GM12878 (cell line): ENCODE data around the gene CNNM1. TPM values are rescaled to one million over a fixed set of nuclear protein-coding genes. Genes with fewer than 3 reads are reported as not detected.

Source experiments
- ATAC-seq: fragments of 200-7000 bp; cut with Tn5 transposase; 3 replicates; pipeline ENCODE4 v1.9.1; 2020; ENCODE audit warnings: mild to moderate bottlenecking, moderate library complexity
- BruUV-seq: library from RNA; stranded (reverse); fragments of 400-500 nt; replicated peaks from 2 replicates; lab custom pipeline; 2021; lab: Mats Ljungman, UMichigan
- CTCF ChIA-PET: fragments of 300-600 bp; sonication (Branson Sonifier 250); formaldehyde crosslinking; extraction: SDS; loops from one replicate; lab custom pipeline; 2021; ENCODE audit warnings: inconsistent platforms; lab: Yijun Ruan, JAX
- POLR2A ChIA-PET: fragments of 350-600 bp; formaldehyde crosslinking; extraction: SDS; loops from one replicate; lab custom pipeline; 2021; ENCODE audit warnings: inconsistent platforms; lab: Charles Lee
- RAD21 ChIA-PET: fragments of 300-600 bp; sonication (Branson Sonifier 250); formaldehyde crosslinking; loops from one replicate; lab custom pipeline; 2023; ENCODE audit warnings: antibody characterized with exemption; ENCODE audit not compliant: unreplicated experiment; lab: Charles Lee
- SMC1A ChIA-PET: fragments of 300-600 bp; sonication (Branson Sonifier 250); formaldehyde crosslinking; loops from one replicate; lab custom pipeline; 2023; ENCODE audit not compliant: unreplicated experiment, uncharacterized antibody; lab: Charles Lee
- DNase-seq: peaks from one replicate; pipeline ENCODE4 v3.0.0-alpha.2; 2011; ENCODE audit warnings: low read depth, low spot score
- FAIRE-seq: peaks from 3 replicates; lab custom pipeline; 2011; peaks lifted over from hg19 to GRCh38; lab: Jason Lieb, UNC
- H2AFZ ChIP-seq: 2 replicates; pipeline ENCODE4 v1.6.0; 2011; ENCODE audit warnings: low read depth, low read length, control low read depth; ENCODE audit not compliant: control insufficient read depth
- H3K27ac ChIP-seq: 2 replicates; pipeline ENCODE4 v1.5.1; 2011; ENCODE audit warnings: control low read depth; ENCODE audit not compliant: control insufficient read depth, insufficient read depth
- H3K27me3 ChIP-seq, 2 experiments: replicated peaks in 1 of 2; 2 replicates each; pipeline versions ENCODE4 v1.6.0 to v1.6.1; 2011; ENCODE audit warnings: low read length in 1 of 2; ENCODE audit not compliant: control insufficient read depth in 2 of 2, insufficient read depth in 2 of 2
- H3K36me3 ChIP-seq, 2 experiments: 2 replicates each; pipeline ENCODE4 v1.5.1; 2011; ENCODE audit warnings: low read length in 1 of 2; ENCODE audit not compliant: control insufficient read depth in 2 of 2, insufficient read depth in 2 of 2
- H3K4me1 ChIP-seq: 2 replicates; pipeline ENCODE4 v1.6.1; 2011; ENCODE audit warnings: mild to moderate bottlenecking, low read length, moderate library complexity, mixed read lengths; ENCODE audit not compliant: control insufficient read depth, insufficient read depth
- H3K4me2 ChIP-seq: 2 replicates; pipeline ENCODE4 v1.6.0; 2011; ENCODE audit warnings: control low read depth; ENCODE audit not compliant: control insufficient read depth, insufficient read depth
- H3K4me3 ChIP-seq: fragments of 200-600 bp; sonication (generic); 2 replicates; pipeline ENCODE4 v1.5.1; 2016
- H3K79me2 ChIP-seq: 2 replicates; pipeline ENCODE4 v1.6.0; 2011; ENCODE audit warnings: low read length; ENCODE audit not compliant: control insufficient read depth, insufficient read depth
- H3K9ac ChIP-seq: 2 replicates; pipeline ENCODE4 v1.8.0; 2011; ENCODE audit warnings: low read length, control low read depth, mixed read lengths; ENCODE audit not compliant: control insufficient read depth, insufficient read depth
- H3K9me3 ChIP-seq: replicated peaks from 3 replicates; pipeline ENCODE4 v1.5.1; 2011; ENCODE audit warnings: mild to moderate bottlenecking, low read length; ENCODE audit not compliant: control insufficient read depth, insufficient read depth
- H4K20me1 ChIP-seq: 2 replicates; pipeline ENCODE4 v1.6.0; 2011; ENCODE audit not compliant: control insufficient read depth, insufficient read depth
- CBX5 ChIP-seq: sonication (generic); IDR thresholded peaks from 2 replicates; pipeline ENCODE4 v1.6.1; 2016; ENCODE audit warnings: low read depth, moderate library complexity, mild to moderate bottlenecking, inconsistent platforms
- CEBPZ ChIP-seq: fragments of 150-350 bp; IDR thresholded peaks from 2 replicates; pipeline ENCODE4 v1.6.1; 2016; ENCODE audit warnings: low read depth, low read length
- E4F1 ChIP-seq: fragments of 450-650 bp; IDR thresholded peaks from 2 replicates; pipeline ENCODE4 v1.6.1; 2018; ENCODE audit warnings: borderline replicate concordance, mild to moderate bottlenecking; ENCODE audit not compliant: partially characterized antibody
- IKZF1 ChIP-seq: fragments of 450-650 bp; conservative IDR thresholded peaks from 2 replicates; pipeline ENCODE4 v1.6.1; 2017; ENCODE audit warnings: antibody characterized with exemption, mild to moderate bottlenecking
- POLR2A ChIP-seq: IDR thresholded peaks from 2 replicates; pipeline ENCODE4 v1.6.1; 2011; ENCODE audit warnings: low read depth, mild to moderate bottlenecking, low read length
- ZBTB11 ChIP-seq: fragments of 450-650 bp; formaldehyde crosslinking; IDR thresholded peaks from 2 replicates; pipeline ENCODE4 v1.5.0; 2022; ENCODE audit warnings: mild to moderate bottlenecking, missing genetic modification characterization
- ZNF622 ChIP-seq: fragments of 450-650 bp; IDR thresholded peaks from 2 replicates; pipeline ENCODE4 v1.6.1; 2017; ENCODE audit warnings: mild to moderate bottlenecking, inconsistent platforms
- ZNF687 ChIP-seq: fragments of 450-650 bp; IDR thresholded peaks from 2 replicates; pipeline ENCODE4 v1.6.1; 2017; ENCODE audit warnings: mild to moderate bottlenecking, moderate library complexity
- WGBS: methylation state at CpG from one replicate; pipeline ENCODE4 v1.1.6; 2016; ENCODE audit warnings: low lambda C conversion rate; ENCODE audit not compliant: insufficient replicate concordance, insufficient coverage; ENCODE audit errors: missing lambda C conversion rate; 5-methylcytosine and 5-hydroxymethylcytosine counted together
- in situ Hi-C: fragments of 300-500 bp; cut with MboI; formaldehyde crosslinking; loops from 9 replicates; pipeline ENCODE4 v1.14.3; 2018; ENCODE audit warnings: mixed read lengths
- intact Hi-C: fragments of 100-400 bp; cut with micrococcal nuclease; formaldehyde crosslinking; loops from one replicate; pipeline ENCODE4 v1.14.2; 2022; ENCODE audit not compliant: unreplicated experiment
- polyA plus RNA-seq, 11 experiments: library from polyadenylated mRNA; depleted of rRNA in 4 of 11; unstranded in 6 of 11; stranded (reverse) in 5 of 11; fragments of >200 nt; fragmentation: Nextera tagmentation in 4 of 11; fragmentation: Illumina TruSeq in 1 of 11; extraction: Ambion mirVana in 4 of 11; extraction: Trizol in 1 of 11; gene quantifications; 1 replicate in 1 of 11; 2 replicates in 10 of 11; pipeline versions ENCODE4 v1.2.1 to v1.2.3, GENCODE V29; 2011 to 2016; ENCODE audit warnings: inconsistent platforms in 2 of 11, missing spikeins in 2 of 11, low read depth in 1 of 11
- total RNA-seq, 4 experiments: library from RNA; depleted of rRNA in 3 of 4; stranded (reverse); fragments of >200 nt in 3 of 4; fragmentation: Illumina TruSeq in 1 of 4; extraction: Trizol in 1 of 4; gene quantifications; 2 replicates each; pipeline versions ENCODE4 v1.2.1 to v1.2.3, GENCODE V29; 2013 to 2021
- TF ChIP-seq, protein P1 (sequence below): fragments of 150-350 bp; IDR thresholded peaks from 2 replicates; pipeline ENCODE4 v1.6.1; 2014; ENCODE audit warnings: mild to moderate bottlenecking, low read depth, low read length

CNNM1 gene
- total and polyA plus RNA-seq, 10 of the 15 experiments (the other 5 are each of a cell fraction or from before 2014, with no cell fraction given): 0.01 TPM; not detected in 9

GRCh38 chr10:99374972-99375371 lies 45.8 kb downstream of the CNNM1 start:
- Histone ChIP-seq H3K9ac (no peak overlapping the region), H3K9me3 (no peaks in the 10 kb centered on the region), H3K27me3 (peaks cover 0 to 10% of the 10 kb centered on the region in 2 experiments; a peak in 3 of 4 replicates), H3K36me3 (no peaks in the 10 kb centered on the region), H3K27ac (no peak overlapping the region), H4K20me1 (peaks cover 1% of the 10 kb centered on the region), H3K79me2 (no peaks in the 10 kb centered on the region), H3K4me3 (no peak overlapping the region), H2AFZ (no peak overlapping the region), H3K4me2 (no peak overlapping the region), H3K4me1 (no peaks in the 10 kb centered on the region)
- intact Hi-C loops: no loop called here
- ChIA-PET RAD21 (interaction anchor here (0.5 kb wide), 1 partner anchor 182 kb away, joined by 3 read pairs; no protein-coding TSS in a partner anchor), SMC1A (no interaction called here), CTCF (no interaction called here), POLR2A (no interaction called here)
- no peak for DNase-seq
- in situ Hi-C loops: no loop called here
- no peak for FAIRE-seq
- no peak for ATAC-seq
- no TSS peak for BruUV-seq
- 28% methylated on average over 3 of the region's 3 CpGs for WGBS
- TF ChIP-seq CEBPZ (no peak), ZBTB11 (CRISPR knock-in tag) (no peak), ZNF687 (no peak), E4F1 (no peak), IKZF1 (no peak), POLR2A (no peak), ZNF622 (no peak), CBX5 (no peak)
- TF ChIP-seq, protein P1, sequence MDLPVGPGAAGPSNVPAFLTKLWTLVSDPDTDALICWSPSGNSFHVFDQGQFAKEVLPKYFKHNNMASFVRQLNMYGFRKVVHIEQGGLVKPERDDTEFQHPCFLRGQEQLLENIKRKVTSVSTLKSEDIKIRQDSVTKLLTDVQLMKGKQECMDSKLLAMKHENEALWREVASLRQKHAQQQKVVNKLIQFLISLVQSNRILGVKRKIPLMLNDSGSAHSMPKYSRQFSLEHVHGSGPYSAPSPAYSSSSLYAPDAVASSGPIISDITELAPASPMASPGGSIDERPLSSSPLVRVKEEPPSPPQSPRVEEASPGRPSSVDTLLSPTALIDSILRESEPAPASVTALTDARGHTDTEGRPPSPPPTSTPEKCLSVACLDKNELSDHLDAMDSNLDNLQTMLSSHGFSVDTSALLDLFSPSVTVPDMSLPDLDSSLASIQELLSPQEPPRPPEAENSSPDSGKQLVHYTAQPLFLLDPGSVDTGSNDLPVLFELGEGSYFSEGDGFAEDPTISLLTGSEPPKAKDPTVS: no peak
